ENCODE data around the gene R3HDM4.

- TF ChIP-seq YY1 (IDR thresholded peaks at IDR 0.05) = no peak
- TF ChIP-seq CTCF (IDR thresholded peaks at IDR 0.05; ENCODE audit: low read depth, low read length, missing input control) = no peak
- no peak for TF ChIP-seq ATF3 (IDR thresholded peaks at IDR 0.05)
- no peak for TF ChIP-seq TAF1 (conservative IDR thresholded peaks at IDR 0.05)
- no peak for TF ChIP-seq RAD21 (IDR thresholded peaks at IDR 0.05)
- TF ChIP-seq MAX (IDR thresholded peaks at IDR 0.05) = no peak
- TF ChIP-seq RXRA (IDR thresholded peaks at IDR 0.05) = no peak
- TF ChIP-seq GABPA (IDR thresholded peaks at IDR 0.05 in 1 of 2, conservative IDR thresholded peaks at IDR 0.05 in 1 of 2) = no peak
- no peak for TF ChIP-seq SP1 (IDR thresholded peaks at IDR 0.05)
- no peak for TF ChIP-seq FOXA1 (IDR thresholded peaks at IDR 0.05)
- TF ChIP-seq REST (IDR thresholded peaks at IDR 0.05) = no peak
- no peak for TF ChIP-seq NR2F2 (IDR thresholded peaks at IDR 0.05)
- no peak for TF ChIP-seq HNF4A (conservative IDR thresholded peaks at IDR 0.05)
- no peak for TF ChIP-seq EGR1 (IDR thresholded peaks at IDR 0.05; ENCODE audit: low read depth in 2 of 2)
Observed at GRCh38 chr19:870314-870713, 42.7 kb downstream of the R3HDM4 start.

All from liver (tissue), 3 donors.